ENCODE measurements around the gene CNTFR.

DNA sequence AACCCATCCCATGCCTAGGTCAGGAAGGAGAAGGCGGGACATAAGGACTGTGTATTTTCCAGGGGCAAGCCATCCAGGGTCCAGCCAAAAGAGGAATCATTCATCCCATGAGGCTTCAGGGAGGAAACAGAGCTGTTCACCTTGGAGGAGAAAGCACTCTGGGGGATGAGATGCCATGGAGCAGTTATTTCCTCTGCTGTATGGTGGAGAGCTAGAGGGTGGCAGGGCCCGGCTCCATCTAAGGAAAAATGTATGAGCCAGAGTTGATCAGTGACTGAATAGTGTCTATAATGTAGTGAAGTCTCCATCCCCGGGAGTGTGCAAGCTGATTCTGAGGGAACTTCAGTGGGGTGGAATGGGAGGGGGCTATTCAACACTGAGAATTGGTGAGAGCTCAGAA lies 74.7 kb downstream of the CNTFR start:
- TF ChIP-seq, protein P1, sequence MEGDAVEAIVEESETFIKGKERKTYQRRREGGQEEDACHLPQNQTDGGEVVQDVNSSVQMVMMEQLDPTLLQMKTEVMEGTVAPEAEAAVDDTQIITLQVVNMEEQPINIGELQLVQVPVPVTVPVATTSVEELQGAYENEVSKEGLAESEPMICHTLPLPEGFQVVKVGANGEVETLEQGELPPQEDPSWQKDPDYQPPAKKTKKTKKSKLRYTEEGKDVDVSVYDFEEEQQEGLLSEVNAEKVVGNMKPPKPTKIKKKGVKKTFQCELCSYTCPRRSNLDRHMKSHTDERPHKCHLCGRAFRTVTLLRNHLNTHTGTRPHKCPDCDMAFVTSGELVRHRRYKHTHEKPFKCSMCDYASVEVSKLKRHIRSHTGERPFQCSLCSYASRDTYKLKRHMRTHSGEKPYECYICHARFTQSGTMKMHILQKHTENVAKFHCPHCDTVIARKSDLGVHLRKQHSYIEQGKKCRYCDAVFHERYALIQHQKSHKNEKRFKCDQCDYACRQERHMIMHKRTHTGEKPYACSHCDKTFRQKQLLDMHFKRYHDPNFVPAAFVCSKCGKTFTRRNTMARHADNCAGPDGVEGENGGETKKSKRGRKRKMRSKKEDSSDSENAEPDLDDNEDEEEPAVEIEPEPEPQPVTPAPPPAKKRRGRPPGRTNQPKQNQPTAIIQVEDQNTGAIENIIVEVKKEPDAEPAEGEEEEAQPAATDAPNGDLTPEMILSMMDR (IDR thresholded peaks at IDR 0.05), result no peak
- TF ChIP-seq EZH2 (IDR thresholded peaks at IDR 0.05; ENCODE audit: borderline replicate concordance, insufficient read depth, low read depth, low read length, poor library complexity, severe bottlenecking), result no peak

All from B cell (primary cell).